CD14-positive monocyte (primary cell): ENCODE data around the gene FSTL3. TPM values are rescaled to one million over a fixed set of nuclear protein-coding genes. Genes with fewer than 3 reads are reported as not detected.

Experiments used
- DNase-seq, 3 donors: peaks; one replicate each; pipeline ENCODE4 v3.0.0-alpha.2; 2011 to 2022
- H2AFZ ChIP-seq: 2 replicates; pipeline ENCODE4 v1.6.0; 2012; ENCODE audit warnings: mild to moderate bottlenecking, low read depth, low read length, inconsistent platforms; ENCODE audit not compliant: insufficient read depth, poor library complexity, severe bottlenecking
- H3K27ac ChIP-seq, 2 donors: 1 replicate in 1 of 2; 2 replicates in 1 of 2; pipeline ENCODE4 v1.5.1; 2012 to 2013; ENCODE audit warnings: low read length in 2 of 2, control low read depth in 1 of 2, inconsistent platforms in 1 of 2, low read depth in 1 of 2, mild to moderate bottlenecking in 1 of 2
- H3K27me3 ChIP-seq, 2 donors: one replicate each; pipeline versions ENCODE4 v1.6.0 to v1.6.1; 2011 to 2013; ENCODE audit warnings: low read length in 2 of 2; ENCODE audit not compliant: control insufficient read depth in 2 of 2, insufficient read depth in 2 of 2
- H3K36me3 ChIP-seq, 2 donors: replicated peaks in 1 of 2; 1 replicate in 1 of 2; 2 replicates in 1 of 2; pipeline versions ENCODE4 v1.5.1 to v1.6.1; 2012 to 2013; ENCODE audit warnings: low read length in 2 of 2, control low read depth in 1 of 2, inconsistent platforms in 1 of 2, mild to moderate bottlenecking in 1 of 2; ENCODE audit not compliant: insufficient read depth in 2 of 2, control insufficient read depth in 1 of 2
- H3K4me1 ChIP-seq, 2 donors: 1 replicate in 1 of 2; 2 replicates in 1 of 2; pipeline versions ENCODE4 v1.5.1 to v1.6.1; 2012 to 2013; ENCODE audit warnings: low read length in 2 of 2, control low read depth in 1 of 2, inconsistent platforms in 1 of 2, mild to moderate bottlenecking in 1 of 2, moderate library complexity in 1 of 2; ENCODE audit not compliant: insufficient read depth in 2 of 2, control insufficient read depth in 1 of 2
- H3K4me2 ChIP-seq: replicated peaks from 2 replicates; pipeline ENCODE3; 2012; ENCODE audit warnings: low read length, moderate library complexity, mild to moderate bottlenecking; ENCODE audit not compliant: poor library complexity, severe bottlenecking; ENCODE audit errors: extremely low read depth
- H3K4me3 ChIP-seq, 3 experiments: fragments of 200-600 bp in 1 of 3; sonication (generic) in 1 of 3; replicated peaks in 1 of 3; 1 replicate in 2 of 3; 2 replicates in 1 of 3; pipeline ENCODE4 v1.5.1; 2011 to 2013; ENCODE audit warnings: low read length in 3 of 3, mild to moderate bottlenecking in 3 of 3, control low read depth in 2 of 3, low read depth in 2 of 3, inconsistent platforms in 1 of 3, moderate library complexity in 1 of 3
- H3K79me2 ChIP-seq: 2 replicates; pipeline ENCODE4 v1.6.0; 2012; ENCODE audit warnings: mild to moderate bottlenecking, control low read depth, inconsistent platforms, low read length, moderate library complexity; ENCODE audit not compliant: insufficient read depth
- H3K9ac ChIP-seq: 2 replicates; pipeline ENCODE4 v1.6.0; 2017; ENCODE audit warnings: low read length, mild to moderate bottlenecking; ENCODE audit not compliant: insufficient read depth, poor library complexity, severe bottlenecking
- H3K9me3 ChIP-seq, 2 donors: replicated peaks in 1 of 2; 1 replicate in 1 of 2; 2 replicates in 1 of 2; pipeline versions ENCODE4 v1.5.1 to v1.6.1; 2012 to 2013; ENCODE audit warnings: low read length in 2 of 2, control low read depth in 1 of 2; ENCODE audit not compliant: control insufficient read depth in 1 of 2, insufficient read depth in 1 of 2
- H4K20me1 ChIP-seq: 2 replicates; pipeline ENCODE4 v1.6.0; 2012; ENCODE audit warnings: mild to moderate bottlenecking, low read length, control low read depth, moderate library complexity; ENCODE audit not compliant: insufficient read depth
- H3K27ac Mint-ChIP-seq, 7 donors: one replicate each; pipeline ENCODE4 v1.8.0; 2020; ENCODE audit warnings: mild to moderate bottlenecking in 7 of 7, mixed read lengths in 7 of 7, moderate library complexity in 6 of 7, inconsistent platforms in 2 of 7
- H3K27me3 Mint-ChIP-seq, 3 donors: one replicate each; pipeline ENCODE4 v1.8.0; 2021 to 2022; ENCODE audit warnings: low read depth in 3 of 3, mild to moderate bottlenecking in 3 of 3, mixed read lengths in 3 of 3, moderate library complexity in 3 of 3, inconsistent platforms in 1 of 3
- H3K36me3 Mint-ChIP-seq, 2 donors: one replicate each; pipeline ENCODE4 v1.8.0; 2020; ENCODE audit warnings: mixed read lengths in 2 of 2, inconsistent platforms in 1 of 2, mild to moderate bottlenecking in 1 of 2
- H3K4me1 Mint-ChIP-seq: one replicate; pipeline ENCODE4 v1.8.0; 2020; ENCODE audit warnings: mild to moderate bottlenecking, mixed read lengths
- H3K4me3 Mint-ChIP-seq, 2 donors: one replicate each; pipeline ENCODE4 v1.8.0; 2020; ENCODE audit warnings: mild to moderate bottlenecking in 2 of 2, mixed read lengths in 2 of 2, moderate library complexity in 1 of 2
- H3K9me3 Mint-ChIP-seq, 7 donors: one replicate each; pipeline ENCODE4 v1.8.0; 2020 to 2022; ENCODE audit warnings: mixed read lengths in 7 of 7, mild to moderate bottlenecking in 6 of 7, moderate library complexity in 6 of 7, inconsistent platforms in 2 of 7
- CTCF ChIP-seq: fragments of 200-600 bp; IDR thresholded peaks from one replicate; pipeline ENCODE4 v1.8.0; 2022; ENCODE audit warnings: antibody characterized with exemption, mild to moderate bottlenecking
- WGBS: methylation state at CpG from one replicate; pipeline ENCODE4 v1.1.5; 2013; ENCODE audit warnings: missing lambda C conversion rate; ENCODE audit not compliant: insufficient coverage; 5-methylcytosine and 5-hydroxymethylcytosine counted together
- intact Hi-C, 2 donors: fragments of 100-400 bp; cut with micrococcal nuclease; formaldehyde crosslinking; loops; one replicate each; pipeline versions ENCODE4 v1.15.0 to v1.15.1; 2023
- polyA plus RNA-seq, 3 donors: library from polyadenylated mRNA; depleted of rRNA in 1 of 3; unstranded in 2 of 3; stranded (reverse) in 1 of 3; fragments of 300-500 nt in 2 of 3; fragments of >200 nt in 1 of 3; fragmentation: Illumina TruSeq in 2 of 3; gene quantifications; 1 replicate in 2 of 3; 2 replicates in 1 of 3; pipeline ENCODE4 v1.2.3, GENCODE V29; 2012 to 2021

Gene FSTL3
- polyA plus RNA-seq, 3 donors = 2.5 to 42.1 (median 5.2) TPM

GRCh38 chr19:676007-676338, 219 bp upstream of the FSTL3 start:
- WGBS = 18% methylated on average over 20 of the region's 31 CpGs
- H3K9me3 ChIP-seq = no peaks in the 10 kb centered on the region
- H3K79me2 ChIP-seq = peaks cover 10% of the 10 kb centered on the region
- no peak for DNase-seq
- H3K4me1 Mint-ChIP-seq = peaks cover 57% of the 10 kb centered on the region
- peaks cover 53 to 63% of the 10 kb centered on the region in 2 donors for H3K4me1 ChIP-seq
- H3K36me3 ChIP-seq = no peaks in the 10 kb centered on the region
- no peak overlapping the region for H2AFZ ChIP-seq
- H3K4me3 Mint-ChIP-seq = peak overlapping the region; percentile 72 to 81
- H4K20me1 ChIP-seq = no peaks in the 10 kb centered on the region
- peaks cover 3 to 4% of the 10 kb centered on the region in 2 donors for H3K36me3 Mint-ChIP-seq
- intact Hi-C loops = no loop called here
- H3K27ac Mint-ChIP-seq = peak overlapping the region in 1 of 7 donors; percentile 74
- peak overlapping the region; percentile 67 for H3K4me2 ChIP-seq
- peaks cover 0 to 3% (median 0%) of the 10 kb centered on the region in 7 donors for H3K9me3 Mint-ChIP-seq
- TF ChIP-seq CTCF = no peak
- H3K9ac ChIP-seq = no peak overlapping the region
- peaks cover 0 to 30% of the 10 kb centered on the region in 2 donors for H3K27me3 ChIP-seq
- peaks cover 14 to 46% (median 32%) of the 10 kb centered on the region in 3 donors for H3K27me3 Mint-ChIP-seq
- H3K4me3 ChIP-seq = peak overlapping the region in 2 of 3 experiments; percentile 18 to 52
- H3K27ac ChIP-seq = no peak overlapping the region

GRCh38 chr19:677201-677600, 1.0 kb downstream of the FSTL3 start:
- peaks cover 54% of the 10 kb centered on the region for H3K4me1 Mint-ChIP-seq
- peaks cover 3 to 4% of the 10 kb centered on the region in 2 donors for H3K36me3 Mint-ChIP-seq
- no peak for DNase-seq
- Histone ChIP-seq H3K9me3 (no peaks in the 10 kb centered on the region), H3K4me2 (peak overlapping the region; percentile 67), H3K4me3 (no peak overlapping the region), H3K27ac (no peak overlapping the region), H3K36me3 (no peaks in the 10 kb centered on the region), H3K27me3 (peaks cover 0 to 30% of the 10 kb centered on the region in 2 donors), H2AFZ (no peak overlapping the region), H3K4me1 (peaks cover 49 to 60% of the 10 kb centered on the region in 2 donors), H3K79me2 (peaks cover 10% of the 10 kb centered on the region), H3K9ac (no peak overlapping the region), H4K20me1 (no peaks in the 10 kb centered on the region)
- H3K4me3 Mint-ChIP-seq = no peak overlapping the region
- WGBS = 37% methylated on average over 10 of the region's 15 CpGs
- peaks cover 14 to 46% (median 32%) of the 10 kb centered on the region in 3 donors for H3K27me3 Mint-ChIP-seq
- peaks cover 0 to 3% (median 2%) of the 10 kb centered on the region in 7 donors for H3K9me3 Mint-ChIP-seq
- no peak overlapping the region for H3K27ac Mint-ChIP-seq
- intact Hi-C loops = no loop called here
- no peak for TF ChIP-seq CTCF
